ENCODE measurements around the gene LRBA. TPM values are rescaled to one million over a fixed set of nuclear protein-coding genes. Genes with fewer than 3 reads are reported as not detected.
A peak's percentile ranks its signal among the peaks of the same experiment; 100 is the strongest.

The LRBA gene
- total RNA-seq, 1 experiment from 2014 or later = 55.3 TPM

DNA sequence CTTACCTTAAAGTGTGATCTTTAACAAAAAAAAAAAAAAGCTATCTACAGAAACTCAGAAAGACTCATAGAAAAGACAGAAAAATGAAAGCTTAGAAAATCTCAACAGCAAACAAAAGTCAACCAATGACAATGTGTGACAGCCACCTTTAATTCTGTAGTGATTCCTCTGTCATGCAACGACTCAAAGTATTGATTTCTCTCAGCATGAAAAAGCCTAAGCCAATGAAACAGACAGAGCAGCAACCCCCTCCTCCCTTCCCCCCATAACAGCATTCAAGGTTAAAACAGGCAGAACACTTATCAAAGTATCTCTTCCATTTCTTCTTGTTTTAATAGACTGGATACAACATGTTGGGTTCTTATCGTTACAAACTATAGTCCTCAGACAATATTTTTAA is 320.6 kb downstream of the LRBA start:
- Histone ChIP-seq H3T11ph (ENCODE audit: low read length) (no peak overlapping the region), H3K56ac (ENCODE audit: insufficient read length, low read depth, low read length) (no peak overlapping the region), H4K91ac (ENCODE audit: insufficient read length, low read depth, low read length) (no peak overlapping the region), H4K8ac (replicated peaks; ENCODE audit: insufficient read length, low read depth, low read length) (no peak overlapping the region), H4K20me1 (ENCODE audit: control insufficient read depth, insufficient read depth, insufficient read length) (no peaks in the 10 kb centered on the region), H2BK20ac (ENCODE audit: low read depth, low read length, poor library complexity, severe bottlenecking) (no peak overlapping the region), H2AK5ac (ENCODE audit: insufficient read length, low read length) (no peak overlapping the region), H3K27me3 (ENCODE audit: insufficient read depth, low read length) (no peaks in the 10 kb centered on the region), H3K14ac (ENCODE audit: insufficient read depth, low read length) (no peak overlapping the region), H2AFZ (ENCODE audit: low read length) (no peak overlapping the region), H3K9me3 (ENCODE audit: control insufficient read depth, low read depth, low read length) (no peaks in the 10 kb centered on the region), H3K23me2 (ENCODE audit: insufficient read length, low read depth, low read length, poor library complexity, severe bottlenecking) (no peaks in the 10 kb centered on the region), H2BK5ac (ENCODE audit: insufficient read length, low read length) (no peak overlapping the region), H3K4me1 (ENCODE audit: insufficient read depth, low read length) (peaks cover 2% of the 10 kb centered on the region; the same call in 1 of the 2 replicates), H2BK120ac (ENCODE audit: low read depth, low read length, poor library complexity, severe bottlenecking) (no peak overlapping the region), H4K5ac (ENCODE audit: insufficient read length, low read depth, low read length) (no peak overlapping the region), H2BK15ac (ENCODE audit: low read depth, low read length) (no peak overlapping the region), H3K4ac (ENCODE audit: low read depth, low read length) (no peak overlapping the region), H3K27ac (ENCODE audit: insufficient read length, low read depth, low read length) (no peak overlapping the region), H3K18ac (ENCODE audit: insufficient read length, low read depth, low read length) (no peak overlapping the region), H2BK12ac (ENCODE audit: insufficient read length, low read depth, low read length) (no peak overlapping the region), H3K4me2 (ENCODE audit: insufficient read depth, insufficient read length, low read length) (no peak overlapping the region), H3K9ac (ENCODE audit: extremely low read depth, insufficient read length, low read length) (no peak overlapping the region), H3K23ac (ENCODE audit: insufficient read length, low read depth, low read length) (no peak overlapping the region), H3K79me1 (ENCODE audit: insufficient read depth, low read depth, low read length, poor library complexity, severe bottlenecking) (no peaks in the 10 kb centered on the region), H3K79me2 (ENCODE audit: insufficient read depth, low read length) (no peaks in the 10 kb centered on the region; the same call in 1 of the 2 replicates)
- no CpG with 5 or more reads among the region's 2 CpGs for WGBS (ENCODE audit: extremely low coverage, insufficient read length, low lambda C conversion rate)
- H3K27me3 Mint-ChIP-seq (ENCODE audit: low read depth) = no peaks in the 10 kb centered on the region
- no peak for DNase-seq
- TF ChIP-seq, protein P1, sequence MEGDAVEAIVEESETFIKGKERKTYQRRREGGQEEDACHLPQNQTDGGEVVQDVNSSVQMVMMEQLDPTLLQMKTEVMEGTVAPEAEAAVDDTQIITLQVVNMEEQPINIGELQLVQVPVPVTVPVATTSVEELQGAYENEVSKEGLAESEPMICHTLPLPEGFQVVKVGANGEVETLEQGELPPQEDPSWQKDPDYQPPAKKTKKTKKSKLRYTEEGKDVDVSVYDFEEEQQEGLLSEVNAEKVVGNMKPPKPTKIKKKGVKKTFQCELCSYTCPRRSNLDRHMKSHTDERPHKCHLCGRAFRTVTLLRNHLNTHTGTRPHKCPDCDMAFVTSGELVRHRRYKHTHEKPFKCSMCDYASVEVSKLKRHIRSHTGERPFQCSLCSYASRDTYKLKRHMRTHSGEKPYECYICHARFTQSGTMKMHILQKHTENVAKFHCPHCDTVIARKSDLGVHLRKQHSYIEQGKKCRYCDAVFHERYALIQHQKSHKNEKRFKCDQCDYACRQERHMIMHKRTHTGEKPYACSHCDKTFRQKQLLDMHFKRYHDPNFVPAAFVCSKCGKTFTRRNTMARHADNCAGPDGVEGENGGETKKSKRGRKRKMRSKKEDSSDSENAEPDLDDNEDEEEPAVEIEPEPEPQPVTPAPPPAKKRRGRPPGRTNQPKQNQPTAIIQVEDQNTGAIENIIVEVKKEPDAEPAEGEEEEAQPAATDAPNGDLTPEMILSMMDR (conservative IDR thresholded peaks at IDR 0.05) = no peak
- H3K9me3 Mint-ChIP-seq = no peaks in the 10 kb centered on the region
- peaks cover 12 to 15% of the 10 kb centered on the region in 2 experiments for H3K4me1 Mint-ChIP-seq
- H3K4me3 Mint-ChIP-seq = no peak overlapping the region
- H3K27ac Mint-ChIP-seq = peak overlapping the region; percentile 20 to 47 (median 20); a peak in 2 of 7 replicates
- H3K36me3 Mint-ChIP-seq (ENCODE audit: insufficient read depth in 1 of 3, low read depth in 3 of 3) = peaks cover 0 to 5% (median 0%) of the 10 kb centered on the region in 3 experiments; a peak in 2 of 7 replicates
